Muscle of arm (tissue), 14 donors: Measurements from ENCODE around the gene FYCO1. TPM values are rescaled to one million over a fixed set of nuclear protein-coding genes. Genes with fewer than 3 reads are reported as not detected.
"Not testable (repeated sequence)": the region's sequence is repeated elsewhere in the genome, so short reads cannot be mapped to it uniquely, and the experiment has no call there.

Source experiments
- DNase-seq: peaks from one replicate; pipeline ENCODE4 v3.0.0-alpha.2; 2013
- long read RNA-seq, 11 donors: transcript quantifications; one replicate each; lab custom pipeline, GENCODE V29; 2026
- polyA plus RNA-seq, 12 donors: library from polyadenylated mRNA; unstranded; fragments of 120-200 nt; gene quantifications; one replicate each; pipeline ENCODE4 v1.2.1, GENCODE V29; 2013; ENCODE audit not compliant: insufficient read length in 12 of 12

FYCO1 gene
- 10 to 100 TPM in 11 of 12 donors, not detected in 1; 20.9 to 44.6 (median 29.6) TPM for polyA plus RNA-seq
- long read RNA-seq, donor 1, result 0 reads
- long read RNA-seq, donor 2, full-length matches to known transcripts, result 2 of 2 reads
- long read RNA-seq, donor 2, partial matches to known transcripts, result 0 of 2 reads
- long read RNA-seq, donor 2, other reads (novel, unspliced or antisense), result 0 of 2 reads
- long read RNA-seq, donor 3, result 0 reads
- long read RNA-seq, donor 4, result 0 reads
- long read RNA-seq, donor 5, full-length matches to known transcripts, result 1 of 6 reads
- long read RNA-seq, donor 5, partial matches to known transcripts, result 5 of 6 reads
- long read RNA-seq, donor 5, other reads (novel, unspliced or antisense), result 0 of 6 reads
- long read RNA-seq, donor 6, partial matches to known transcripts, result 0 of 1 reads
- long read RNA-seq, donor 6, other reads (novel, unspliced or antisense), result 0 of 1 reads
- long read RNA-seq, donor 7, full-length matches to known transcripts, result 1 of 1 reads
- long read RNA-seq, donor 7, partial matches to known transcripts, result 0 of 1 reads
- long read RNA-seq, donor 7, other reads (novel, unspliced or antisense), result 0 of 1 reads
- long read RNA-seq, donor 8, partial matches to known transcripts, result 11 of 11 reads
- long read RNA-seq, donor 8, other reads (novel, unspliced or antisense), result 0 of 11 reads
- long read RNA-seq, donor 9, partial matches to known transcripts, result 14 of 14 reads
- long read RNA-seq, donor 9, other reads (novel, unspliced or antisense), result 0 of 14 reads
- long read RNA-seq, donor 10, full-length matches to known transcripts, result 1 of 16 reads
- long read RNA-seq, donor 10, partial matches to known transcripts, result 15 of 16 reads
- long read RNA-seq, donor 10, other reads (novel, unspliced or antisense), result 0 of 16 reads
- long read RNA-seq, donor 11, result 0 reads

DNA sequence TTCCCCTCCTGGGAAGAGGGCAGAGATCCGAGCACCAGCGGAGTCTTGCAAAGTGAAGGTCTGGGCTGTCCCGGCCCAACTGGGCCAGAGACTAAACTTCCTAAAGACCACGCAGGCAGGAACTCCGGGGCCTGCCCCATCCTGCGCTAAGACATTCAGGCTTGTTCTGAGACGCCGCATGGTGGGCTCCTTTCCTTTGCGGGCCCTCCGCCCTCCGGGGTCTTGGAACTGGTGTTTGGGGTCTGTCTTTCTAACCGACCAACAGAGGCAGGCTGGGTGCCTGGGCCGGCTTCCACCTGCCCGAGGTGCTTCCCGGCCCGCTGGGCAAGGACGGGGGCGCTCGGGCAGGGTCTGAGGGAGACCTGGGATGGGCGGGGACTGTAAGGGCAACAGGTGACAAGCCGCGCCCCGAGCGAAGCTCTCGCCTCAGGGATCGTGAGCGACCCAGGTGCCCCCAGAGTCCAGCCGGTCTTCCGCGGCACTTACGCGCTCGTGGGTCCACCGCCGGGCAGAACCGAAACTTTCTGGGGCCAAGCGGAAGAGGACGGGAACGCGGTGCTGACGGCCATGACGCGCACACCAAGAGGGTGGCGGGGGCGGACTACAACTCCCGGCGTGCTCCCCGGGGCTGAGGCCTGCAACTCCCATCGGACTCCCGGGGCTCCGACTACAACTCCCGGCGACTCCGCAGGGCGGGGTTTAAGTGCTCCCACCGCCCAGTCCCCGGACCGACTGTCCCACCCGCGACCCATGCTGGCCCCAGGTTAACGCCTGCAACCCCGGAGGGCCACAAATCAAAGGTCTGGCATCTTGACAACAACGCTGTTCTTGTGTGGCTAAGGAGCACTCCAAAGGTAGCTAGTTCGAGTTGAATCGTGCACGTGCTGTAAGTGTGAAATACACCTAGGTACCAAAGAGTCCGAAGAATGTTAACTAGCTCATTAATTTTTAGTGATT is at the start of gene FYCO1:
TSS of gene FYCO1 (minus strand) at position 589 of the 957 bp plus-strand sequence. CDS start 10,914 bp downstream, outside the sequence.
- DNase-seq, result peak; percentile 87

DNA sequence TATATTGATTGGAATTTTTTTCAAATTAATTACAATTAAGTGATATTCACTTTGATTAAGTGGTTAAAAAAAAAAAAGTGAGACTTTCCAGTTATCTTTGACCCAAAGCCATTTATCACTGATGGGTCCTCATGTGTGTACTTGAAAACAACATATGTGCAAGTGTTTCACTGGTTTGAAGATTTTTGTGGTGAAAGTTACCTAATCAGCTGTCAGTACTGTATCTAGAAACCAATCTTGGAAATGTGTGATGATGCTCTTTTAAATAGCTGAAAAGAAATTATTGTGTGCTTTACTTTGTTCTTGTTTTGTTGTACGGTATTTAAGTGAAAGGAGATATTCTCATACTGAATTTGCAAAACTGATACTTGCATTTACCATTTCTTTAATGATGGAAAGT is 43.3 kb upstream of the FYCO1 start:
- no peak for DNase-seq

DNA sequence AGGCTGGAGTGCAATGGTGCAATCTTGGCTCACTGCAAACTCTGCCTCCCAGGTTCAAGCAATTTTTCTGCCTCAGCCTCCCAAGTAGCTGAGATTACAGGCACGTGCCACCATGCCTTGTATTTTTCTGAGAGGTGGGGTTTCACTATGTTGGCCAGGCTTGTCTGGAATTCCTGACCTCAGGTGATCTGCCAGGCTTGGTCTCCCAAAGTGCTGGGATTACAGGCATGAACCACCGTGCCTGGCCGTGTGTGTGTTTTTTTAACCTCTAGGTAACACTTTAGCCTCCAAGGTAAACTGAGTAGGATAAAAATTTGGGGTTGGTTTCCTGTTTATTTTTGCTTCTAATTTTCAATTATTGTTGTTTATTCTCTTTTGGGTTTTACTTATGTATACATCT is 42.4 kb upstream of the FYCO1 start:
- DNase-seq, result not testable (repeated sequence)

DNA sequence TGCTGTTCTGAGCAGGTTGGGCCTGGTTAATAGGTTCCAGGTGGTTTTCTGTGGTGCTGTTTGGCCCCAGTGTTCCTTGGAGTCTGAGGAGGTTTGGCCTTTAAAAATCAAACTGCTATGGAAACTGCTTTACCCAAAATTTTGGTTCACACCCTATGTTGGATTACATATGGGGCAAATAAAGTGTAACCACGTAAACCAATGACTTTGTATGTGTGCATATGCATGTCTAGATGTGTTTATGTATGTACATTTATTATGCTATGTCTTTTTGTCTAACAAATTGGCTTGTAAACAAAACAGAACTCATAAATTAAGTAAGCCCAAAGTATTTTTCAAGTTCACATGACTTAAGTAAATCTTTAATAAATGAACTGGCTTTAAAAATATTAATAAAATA is 40.6 kb upstream of the FYCO1 start:
- no peak for DNase-seq

DNA sequence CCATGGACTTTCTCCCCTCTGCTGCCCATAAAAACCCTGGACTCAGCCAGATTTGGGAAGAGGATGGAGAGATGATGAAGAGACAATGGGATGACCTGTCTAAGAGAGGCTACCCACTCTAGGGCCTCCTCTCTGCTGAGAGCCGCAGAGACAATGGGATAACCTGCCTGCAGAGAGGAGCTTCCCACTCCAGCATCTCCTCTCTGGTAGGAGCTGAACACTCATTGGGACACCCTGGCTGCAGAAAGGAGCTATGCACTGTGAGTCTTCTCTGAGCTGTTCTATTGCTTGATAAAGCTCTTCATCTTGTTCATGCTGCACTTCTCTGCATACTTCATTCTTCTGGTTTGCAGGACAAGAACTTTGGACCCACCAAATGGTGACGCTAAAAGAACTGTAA is 36.1 kb upstream of the FYCO1 start:
- no peak for DNase-seq

DNA sequence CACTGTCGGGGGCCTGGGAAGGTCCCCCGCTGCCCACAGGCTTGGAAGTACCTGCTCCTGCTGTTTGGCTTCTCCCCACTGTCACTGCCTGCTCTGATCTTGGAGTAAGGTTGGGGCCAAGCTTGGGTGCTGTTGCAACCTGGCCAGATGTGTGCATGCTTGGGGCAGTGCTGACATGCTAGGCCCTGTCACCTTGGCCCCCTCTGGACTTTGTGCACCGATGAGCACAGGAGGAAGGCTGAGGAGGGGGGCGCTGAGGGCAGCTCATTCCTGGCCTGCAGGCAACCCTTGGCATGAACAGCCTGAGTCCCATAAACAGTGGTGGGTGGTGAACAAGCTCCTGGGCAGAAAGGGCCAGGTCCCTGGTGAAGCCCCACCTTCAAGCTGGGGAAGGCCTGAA is 35.6 kb upstream of the FYCO1 start:
- DNase-seq, result no peak

DNA sequence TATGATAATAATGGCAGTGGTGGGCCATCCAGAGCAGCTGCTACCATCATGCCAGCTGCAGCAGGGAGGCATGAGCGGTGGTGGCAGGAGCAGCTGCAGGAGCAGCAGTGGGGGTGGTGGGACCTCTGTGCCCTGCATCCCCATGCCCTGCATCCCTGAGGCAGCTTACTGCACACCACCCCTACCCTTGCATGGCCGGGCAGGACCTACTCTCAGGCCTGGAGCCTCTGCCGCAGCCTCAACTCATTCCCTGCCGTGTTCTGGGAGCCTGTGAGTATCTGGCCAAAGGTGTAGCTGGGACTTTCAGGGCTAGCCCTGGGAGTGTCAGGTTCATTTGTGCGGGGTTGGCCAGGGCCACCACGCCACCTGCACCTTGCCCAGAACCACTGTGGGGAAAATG is 35.0 kb upstream of the FYCO1 start:
- no peak for DNase-seq

DNA sequence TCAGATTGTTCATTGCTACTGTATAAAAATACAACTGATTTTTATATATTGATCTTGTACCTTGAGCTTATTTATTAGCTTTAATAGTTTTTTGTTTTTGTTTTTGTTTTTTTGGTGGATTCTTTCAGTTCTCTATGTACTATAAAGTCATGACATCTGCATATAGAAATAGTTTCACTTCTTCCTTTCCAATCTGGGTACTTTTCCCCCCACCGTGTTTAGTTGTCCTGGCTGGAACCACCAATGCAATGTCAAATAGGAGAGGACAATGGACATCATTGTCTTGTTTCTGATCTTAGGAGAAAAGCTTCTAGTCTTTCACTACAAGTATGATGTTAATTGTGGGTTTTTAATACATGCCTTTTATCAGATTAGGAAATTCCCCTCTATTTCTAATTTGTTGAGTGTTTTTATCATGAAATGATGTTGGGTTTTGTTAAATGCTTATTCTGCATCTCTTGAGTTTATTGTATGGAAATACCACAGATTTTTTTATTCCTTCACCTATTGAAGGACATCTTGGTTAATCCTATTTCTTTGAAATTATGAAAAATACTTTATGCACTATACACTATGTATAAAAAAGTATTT is 34.4 kb upstream of the FYCO1 start:
- no peak for DNase-seq

DNA sequence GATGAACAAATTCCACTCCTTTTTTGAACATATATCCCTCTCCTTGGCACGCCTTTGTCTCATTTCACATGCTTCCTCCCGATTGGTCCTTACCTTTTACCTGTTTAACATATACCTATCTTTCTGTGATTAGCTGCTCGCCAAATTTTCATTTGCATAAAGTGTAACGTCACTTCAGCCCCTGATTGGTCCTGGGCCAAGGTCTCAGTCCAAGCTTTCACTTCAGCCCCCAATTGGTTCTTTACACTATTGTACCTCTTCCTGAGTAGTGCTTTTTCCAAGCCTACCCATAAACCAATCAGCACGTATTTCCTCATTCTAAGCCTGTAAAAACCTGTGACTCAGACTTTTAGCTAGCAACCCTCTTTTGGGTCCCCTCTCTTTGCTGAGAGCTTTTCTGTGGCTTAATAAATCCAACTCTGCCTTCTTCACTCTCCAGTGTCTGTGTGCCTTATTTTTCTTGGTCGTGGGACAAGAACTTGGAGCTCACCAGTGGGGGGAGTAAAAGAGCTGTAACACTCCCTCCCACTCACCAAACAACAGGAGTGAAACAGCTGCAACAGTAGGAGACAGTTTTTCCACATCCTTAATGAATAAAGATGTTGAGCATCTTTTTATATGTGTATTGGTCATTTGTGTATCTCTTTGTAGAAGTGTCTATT is 32.2 kb upstream of the FYCO1 start:
- no peak for DNase-seq

DNA sequence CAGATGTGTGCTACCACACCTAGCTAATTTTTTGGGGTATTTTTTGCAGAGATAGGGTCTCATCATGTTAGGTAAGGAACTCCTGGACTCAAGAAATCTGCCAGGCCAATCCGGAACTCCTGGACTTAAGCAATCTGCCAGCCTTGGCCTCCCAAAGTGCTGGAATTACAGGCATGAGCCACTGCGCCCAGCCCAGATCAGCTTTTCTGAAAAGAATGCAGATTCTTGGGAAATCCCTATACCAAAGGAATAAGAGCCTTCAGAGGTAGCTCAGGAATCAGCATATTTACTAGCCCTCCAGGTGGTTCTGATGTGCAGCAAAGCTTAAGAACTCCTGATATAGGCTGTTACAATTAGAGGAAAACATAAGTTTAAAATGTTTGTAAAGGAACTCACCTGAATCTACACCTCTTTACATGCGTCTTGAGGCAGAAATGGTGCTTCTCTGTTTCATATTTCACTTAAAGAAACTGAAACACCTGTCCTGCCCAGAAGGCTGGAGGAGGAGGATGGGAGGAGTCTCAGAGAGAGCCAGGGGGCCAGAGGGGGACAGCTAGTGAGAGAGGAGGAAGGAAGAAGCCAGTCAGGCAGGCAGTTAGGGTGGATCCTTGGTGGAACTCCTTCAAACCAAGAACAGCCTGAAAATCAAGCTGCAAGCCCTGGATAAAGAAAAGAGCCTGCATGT is 31.5 kb upstream of the FYCO1 start, which contains the start of gene XCR1:
TSS of gene XCR1 (minus strand) at position 463 of the 685 bp plus-strand sequence. CDS start 5,536 bp downstream, outside the sequence.
- no peak for DNase-seq

DNA sequence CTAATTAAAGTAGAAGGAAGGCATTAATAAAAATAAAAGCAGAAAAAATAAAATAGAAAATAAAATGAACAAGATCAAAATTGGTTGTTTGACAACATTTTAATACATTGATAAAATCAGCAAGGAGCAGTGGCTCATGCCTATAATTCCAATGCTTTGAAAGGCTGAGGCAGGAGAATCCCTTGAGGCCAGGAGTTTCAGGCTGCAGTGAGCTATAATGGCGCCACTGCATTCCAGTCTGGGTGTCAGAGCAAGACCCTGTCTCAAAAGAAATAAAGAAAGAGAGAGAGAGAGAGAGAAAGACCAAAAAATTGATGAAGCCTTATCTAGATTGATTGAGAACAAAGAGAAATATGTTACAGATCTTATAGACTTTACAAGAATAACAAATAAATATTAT is 29.5 kb upstream of the FYCO1 start:
- DNase-seq, result no peak

DNA sequence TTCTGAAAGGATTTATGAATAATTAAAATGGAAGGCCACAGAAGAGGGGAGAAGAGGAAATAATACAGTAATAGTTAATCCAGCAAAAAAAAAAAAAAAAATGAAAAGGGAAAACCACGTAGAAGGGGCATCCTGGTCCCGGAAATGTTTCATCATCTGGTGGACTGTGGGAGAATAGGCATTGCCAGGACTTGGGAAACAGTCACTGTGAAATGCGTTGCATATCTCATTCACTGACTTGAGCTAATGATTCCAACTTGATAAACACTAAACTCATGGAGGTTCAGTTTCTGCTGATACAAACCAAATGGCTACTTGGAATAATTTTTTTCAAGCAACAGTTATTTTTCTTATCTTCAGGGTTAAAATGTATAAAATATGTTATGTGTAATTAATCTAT is 28.5 kb upstream of the FYCO1 start:
- DNase-seq, result no peak

DNA sequence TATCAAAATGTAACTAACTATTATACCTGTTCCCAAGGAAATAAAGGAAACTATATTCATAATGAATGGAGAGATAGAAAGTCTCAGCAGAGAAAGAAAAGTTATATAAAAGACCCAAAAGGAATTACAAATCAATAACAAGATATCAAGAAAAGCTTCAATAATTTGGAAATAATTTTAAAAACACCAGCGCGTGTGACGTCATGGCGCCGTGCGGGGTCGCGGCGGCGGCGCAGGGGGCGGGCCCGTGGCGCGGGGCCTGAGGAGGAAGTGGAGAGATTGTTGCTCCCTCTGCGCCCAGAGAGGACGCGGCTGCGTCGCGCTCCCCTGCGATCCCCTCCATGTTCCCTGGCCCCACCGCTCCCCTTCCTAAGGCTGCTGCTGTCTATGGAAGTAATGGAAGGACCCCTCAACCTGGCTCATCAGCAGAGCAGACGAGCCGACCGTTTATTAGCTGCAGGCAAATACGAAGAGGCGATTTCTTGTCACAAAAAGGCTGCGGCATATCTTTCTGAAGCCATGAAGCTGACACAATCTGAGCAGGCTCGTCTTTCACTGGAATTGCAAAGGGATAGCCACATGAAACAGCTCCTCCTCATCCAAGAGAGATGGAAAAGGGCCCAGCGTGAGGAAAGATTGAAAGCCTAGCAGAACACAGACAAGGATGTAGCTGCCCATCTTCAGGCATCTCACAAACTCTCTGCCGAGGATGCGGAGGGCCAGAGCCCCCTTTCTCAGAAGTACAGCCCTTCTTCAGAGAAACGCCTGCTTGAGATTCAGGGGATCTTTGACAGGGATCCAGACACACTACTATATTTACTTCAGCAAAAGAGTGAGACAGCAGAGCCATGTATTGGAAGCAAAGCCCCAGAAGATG is 27.5 kb upstream of the FYCO1 start:
- no peak for DNase-seq

DNA sequence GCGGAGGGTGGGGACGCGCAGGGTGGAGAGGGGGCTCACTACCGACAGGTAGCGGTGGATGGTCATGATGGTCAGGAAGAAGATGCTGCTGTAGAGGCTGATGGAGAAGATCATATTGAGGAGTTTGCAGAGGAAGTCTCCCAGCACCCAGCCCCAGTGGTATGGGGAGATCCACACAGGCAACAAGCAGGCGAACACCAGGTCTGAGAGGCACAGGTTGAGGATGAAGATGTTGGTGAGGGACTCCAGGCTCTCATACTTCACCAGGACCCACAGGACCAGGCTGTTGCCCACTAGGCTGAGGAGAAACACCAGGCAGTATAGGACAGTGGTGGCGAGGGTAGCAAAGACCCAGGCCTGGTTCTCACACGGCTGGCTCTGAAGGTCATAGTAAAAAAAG is 25.9 kb upstream of the FYCO1 start:
- DNase-seq, result no peak

DNA sequence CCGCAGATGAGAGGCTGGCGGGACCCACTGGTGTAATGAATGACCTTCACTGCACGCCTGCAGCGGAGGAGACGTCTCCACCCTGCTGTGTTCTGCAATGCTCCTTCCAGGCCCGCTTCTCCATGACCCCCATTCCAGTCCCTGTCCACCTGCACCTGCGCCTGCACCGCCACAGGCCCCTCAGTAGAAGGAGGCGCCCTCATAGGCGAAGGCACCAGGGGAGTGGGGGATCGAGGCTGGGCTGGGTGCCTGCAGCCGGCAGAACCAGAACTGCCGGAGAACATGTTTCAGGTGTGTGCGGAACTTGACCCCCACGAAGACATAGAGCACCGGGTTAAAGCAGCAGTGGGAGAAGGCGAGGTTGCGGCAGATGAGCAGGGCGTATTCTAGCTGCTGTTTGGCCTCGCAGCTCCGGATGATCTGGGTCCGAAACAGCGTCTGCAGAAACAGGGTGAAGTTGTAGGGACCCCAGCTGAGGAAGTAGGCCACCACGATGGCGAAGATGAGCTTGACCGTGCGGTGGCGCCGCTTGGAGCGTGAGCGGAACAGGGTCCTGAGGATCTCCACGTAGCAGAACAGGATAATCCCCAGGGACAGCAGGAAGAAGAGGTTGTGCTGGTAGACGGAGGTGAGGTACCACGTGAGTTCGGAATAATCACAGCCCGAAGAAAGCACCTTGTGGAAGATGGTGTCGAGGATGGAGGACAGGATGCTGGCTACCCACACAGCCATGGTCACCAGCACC is 25.3 kb upstream of the FYCO1 start:
- DNase-seq, result no peak

DNA sequence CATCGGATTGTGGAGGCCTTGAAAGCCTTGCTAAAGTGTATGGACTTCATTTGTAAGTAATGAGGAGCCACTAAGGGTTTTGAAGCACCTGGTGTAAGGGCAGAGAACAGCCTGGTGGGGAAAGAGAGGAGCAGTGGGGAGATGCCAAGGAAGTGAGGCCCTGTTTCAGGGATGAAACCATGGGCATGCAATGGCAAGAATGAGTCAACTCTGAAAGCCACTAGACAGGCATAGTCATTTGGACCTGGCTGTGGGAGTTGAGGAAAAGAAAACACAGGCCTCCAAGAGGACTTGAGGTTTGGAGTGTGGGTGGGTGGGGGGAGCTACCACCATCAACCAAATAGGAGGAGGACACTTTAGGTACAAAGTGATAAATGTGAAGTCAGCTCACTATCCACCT is 24.1 kb upstream of the FYCO1 start:
- no peak for DNase-seq

DNA sequence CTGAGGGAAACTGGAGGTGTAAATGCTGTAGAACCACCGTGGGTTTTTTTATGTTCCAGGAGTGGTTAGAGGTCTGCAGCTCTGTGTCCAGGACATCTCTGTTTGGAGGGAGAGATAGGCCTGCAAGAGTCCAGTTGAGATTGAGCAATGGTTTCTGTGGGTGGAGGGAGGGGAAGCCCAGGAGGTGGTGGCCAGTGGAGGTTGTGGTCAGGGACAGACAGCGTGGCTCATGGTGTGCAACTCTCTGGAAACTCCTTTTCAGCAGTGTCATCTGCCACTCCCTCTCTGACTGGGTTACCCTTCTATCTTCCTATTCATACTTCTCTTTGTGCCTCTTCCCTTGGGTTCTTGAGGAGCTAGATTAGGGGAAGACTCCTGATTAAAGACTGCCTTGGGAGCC is 22.1 kb upstream of the FYCO1 start:
- no peak for DNase-seq
